ENCODE data around the gene DNM3.

- no peak for TF ChIP-seq ZNF639 (tag by site-specific recombination; IDR thresholded peaks at IDR 0.05)
- TF ChIP-seq CTCF (tag by site-specific recombination; IDR thresholded peaks at IDR 0.05), result no peak
Measured at GRCh38 chr1:171937938-171938337, 96.6 kb downstream of the DNM3 start.
